ENCODE data around the gene TSPAN13. TPM values are rescaled to one million over a fixed set of nuclear protein-coding genes. Genes with fewer than 3 reads are reported as not detected.

The TSPAN13 gene
- total and polyA plus RNA-seq, 2 donors (not counting 1 experiment from before 2014, with no cell fraction given): 23.0 to 26.2 TPM

- H3K9me3 ChIP-seq (ENCODE audit: control extremely low read depth in 1 of 3, control insufficient read depth in 2 of 3, insufficient read depth in 1 of 3, low read length in 2 of 3): no peaks in the 10 kb centered on the region
- 58% methylated on average over 4 of the region's 6 CpGs for WGBS (ENCODE audit: insufficient coverage)
- H3K27ac ChIP-seq (ENCODE audit: low read length in 2 of 2): no peak overlapping the region
- Mint-ChIP-seq H3K4me3 (no peak overlapping the region), H3K4me1 (no peaks in the 10 kb centered on the region), H3K27me3 (no peaks in the 10 kb centered on the region), H3K27ac (no peak overlapping the region), H3K9me3 (ENCODE audit: insufficient read depth) (no peaks in the 10 kb centered on the region)
- no peak overlapping the region for H3K4me2 ChIP-seq (replicated peaks; ENCODE audit: low read depth, low read length, poor library complexity, severe bottlenecking)
- H2AFZ ChIP-seq (ENCODE audit: insufficient read depth, low read depth, low read length, poor library complexity, severe bottlenecking): no peak overlapping the region
- ChIA-PET POLR2A (interaction anchor here (0.6 kb wide), 1 partner anchor 26 kb away, joined by 8 read pairs; no protein-coding TSS in a partner anchor), CTCF (interaction anchor here (1.8 kb wide), 1 partner anchor 56 kb away, joined by 6 read pairs; no protein-coding TSS in a partner anchor)
- H3K36me3 ChIP-seq (replicated peaks in 1 of 2; ENCODE audit: control extremely low read depth in 1 of 2, control insufficient read depth in 1 of 2, extremely low read depth in 1 of 2, insufficient read depth in 2 of 2, low read length in 1 of 2): no peaks in the 10 kb centered on the region
- ATAC-seq (ENCODE audit: low read depth): no peak
- DNase-seq: no peak
- H4K20me1 ChIP-seq (ENCODE audit: control insufficient read depth, insufficient read depth, low read length, poor library complexity, severe bottlenecking): no peaks in the 10 kb centered on the region
- TF ChIP-seq EZH2 (IDR thresholded peaks at IDR 0.05; ENCODE audit: borderline replicate concordance, insufficient read depth, low read depth, low read length, poor library complexity, severe bottlenecking): no peak
- TF ChIP-seq CTCF (IDR thresholded peaks at IDR 0.05): no peak
- H3K9ac ChIP-seq (ENCODE audit: low read length): no peak overlapping the region
- no peak overlapping the region for H3K4me3 ChIP-seq (ENCODE audit: control extremely low read depth in 1 of 5, extremely low read depth in 1 of 5, insufficient read depth in 1 of 5, low read depth in 2 of 5, low read length in 4 of 5)
- no peaks in the 10 kb centered on the region for H3K27me3 ChIP-seq (replicated peaks in 1 of 4; ENCODE audit: control extremely low read depth in 1 of 4, control insufficient read depth in 3 of 4, insufficient read depth in 4 of 4, low read length in 3 of 4)
- no peaks in the 10 kb centered on the region for H3K4me1 ChIP-seq (ENCODE audit: control insufficient read depth in 2 of 2, insufficient read depth in 2 of 2, low read length in 2 of 2)
- H3K79me2 ChIP-seq (ENCODE audit: control insufficient read depth, insufficient read depth, low read length): no peaks in the 10 kb centered on the region
- intact Hi-C loops (cut with micrococcal nuclease): no loop called here
Observed at GRCh38 chr7:16744518-16745250, 8.9 kb upstream of the TSPAN13 start.

- Histone ChIP-seq H4K20me1 (ENCODE audit: control insufficient read depth, insufficient read depth, low read length, poor library complexity, severe bottlenecking) (no peaks in the 10 kb centered on the region), H2AFZ (ENCODE audit: insufficient read depth, low read depth, low read length, poor library complexity, severe bottlenecking) (no peak overlapping the region), H3K27ac (ENCODE audit: low read length in 2 of 2) (no peak overlapping the region), H3K9ac (ENCODE audit: low read length) (no peak overlapping the region), H3K4me1 (ENCODE audit: control insufficient read depth in 2 of 2, insufficient read depth in 2 of 2, low read length in 2 of 2) (no peaks in the 10 kb centered on the region), H3K36me3 (replicated peaks in 1 of 2; ENCODE audit: control extremely low read depth in 1 of 2, control insufficient read depth in 1 of 2, extremely low read depth in 1 of 2, insufficient read depth in 2 of 2, low read length in 1 of 2) (no peaks in the 10 kb centered on the region), H3K79me2 (ENCODE audit: control insufficient read depth, insufficient read depth, low read length) (no peaks in the 10 kb centered on the region), H3K4me2 (replicated peaks; ENCODE audit: low read depth, low read length, poor library complexity, severe bottlenecking) (no peak overlapping the region), H3K27me3 (replicated peaks in 1 of 4; ENCODE audit: control extremely low read depth in 1 of 4, control insufficient read depth in 3 of 4, insufficient read depth in 4 of 4, low read length in 3 of 4) (no peaks in the 10 kb centered on the region), H3K4me3 (ENCODE audit: control extremely low read depth in 1 of 5, extremely low read depth in 1 of 5, insufficient read depth in 1 of 5, low read depth in 2 of 5, low read length in 4 of 5) (no peak overlapping the region), H3K9me3 (ENCODE audit: control extremely low read depth in 1 of 3, control insufficient read depth in 2 of 3, insufficient read depth in 1 of 3, low read length in 2 of 3) (no peaks in the 10 kb centered on the region)
- DNase-seq: no peak
- intact Hi-C loops (cut with micrococcal nuclease): no loop called here
- ChIA-PET POLR2A (no interaction called here), CTCF (interaction anchor here (1.0 to 1.8 kb wide), 2 partner anchors 55 to 552 kb away, joined by 3 to 6 read pairs; partner anchors contain the start of gene AHR)
- H3K4me1 Mint-ChIP-seq: no peaks in the 10 kb centered on the region
- H3K27ac Mint-ChIP-seq: no peak overlapping the region
- no CpG with 5 or more reads among the region's 2 CpGs for WGBS (ENCODE audit: insufficient coverage)
- ATAC-seq (ENCODE audit: low read depth): no peak
- no peak overlapping the region for H3K4me3 Mint-ChIP-seq
- H3K9me3 Mint-ChIP-seq (ENCODE audit: insufficient read depth): no peaks in the 10 kb centered on the region
- H3K27me3 Mint-ChIP-seq: no peaks in the 10 kb centered on the region
- TF ChIP-seq CTCF (IDR thresholded peaks at IDR 0.05) (no peak), EZH2 (IDR thresholded peaks at IDR 0.05; ENCODE audit: borderline replicate concordance, insufficient read depth, low read depth, low read length, poor library complexity, severe bottlenecking) (no peak)
Observed at GRCh38 chr7:16745645-16746044, 7.9 kb upstream of the TSPAN13 start.

Data from B cell (primary cell).